GM10847 (cell line): ENCODE results near the gene C16orf96.

ENCODE experiments used
- POLR2A ChIP-seq: IDR thresholded peaks from 2 replicates; pipeline ENCODE4 v1.6.1; 2011; ENCODE audit not compliant: insufficient read length; ENCODE audit errors: extremely low read depth

Gene C16orf96

DNA sequence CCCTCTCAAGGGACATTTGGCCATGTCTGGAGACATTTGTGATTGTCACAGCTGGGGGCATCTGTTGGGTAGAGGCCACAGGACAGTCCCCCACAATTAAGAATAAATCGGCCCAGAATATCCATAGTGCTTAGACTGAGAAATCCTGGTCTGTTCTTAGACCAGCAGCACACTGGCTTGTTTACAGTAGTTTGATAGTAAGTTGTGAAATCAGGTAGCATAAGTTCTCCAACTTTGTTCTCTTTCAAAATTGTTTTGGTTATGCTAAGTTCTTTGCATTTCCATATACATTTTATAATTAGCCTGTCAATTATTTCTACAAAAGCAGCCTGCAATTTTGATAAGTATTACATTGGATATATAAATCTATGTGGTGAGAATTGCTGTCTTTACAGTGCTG is 75.3 kb downstream of the C16orf96 start:
- TF ChIP-seq POLR2A, result no peak

DNA sequence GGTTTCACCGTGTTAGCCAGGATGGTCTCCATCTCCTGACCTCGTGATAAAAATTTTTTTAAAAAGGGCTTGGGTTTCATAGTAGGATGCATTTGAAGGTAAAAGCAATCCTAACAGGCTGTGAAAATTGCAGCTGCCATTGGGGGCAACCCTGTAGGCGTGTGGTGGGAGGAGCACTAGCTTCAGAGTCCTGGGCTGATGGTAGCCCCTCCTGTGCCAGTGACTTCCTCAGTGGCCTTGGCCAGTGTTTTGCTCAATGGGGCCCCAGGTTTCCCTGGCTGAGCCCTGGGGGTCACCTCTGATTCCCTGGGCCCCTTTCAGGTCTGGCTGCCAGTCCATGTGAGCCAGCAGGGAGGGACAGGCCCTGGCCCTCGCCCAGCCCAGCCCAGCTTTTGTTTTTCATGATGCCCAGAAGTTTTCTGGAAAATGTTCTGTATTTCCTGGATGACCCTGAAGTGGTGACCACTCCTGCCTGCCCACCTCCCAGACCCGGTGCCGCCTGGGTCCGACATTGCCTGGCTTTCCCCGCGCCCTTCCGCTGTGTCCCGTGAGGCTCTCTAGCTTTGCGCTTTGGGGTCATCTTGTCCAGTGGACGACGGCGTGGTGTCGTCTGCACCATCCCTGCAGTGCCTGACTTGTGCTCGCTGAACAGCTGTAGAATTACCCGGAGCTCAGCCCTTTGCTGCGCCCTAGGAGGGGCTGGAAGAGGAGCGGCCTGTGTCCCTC is 77.9 kb downstream of the C16orf96 start:
- no peak for TF ChIP-seq POLR2A

DNA sequence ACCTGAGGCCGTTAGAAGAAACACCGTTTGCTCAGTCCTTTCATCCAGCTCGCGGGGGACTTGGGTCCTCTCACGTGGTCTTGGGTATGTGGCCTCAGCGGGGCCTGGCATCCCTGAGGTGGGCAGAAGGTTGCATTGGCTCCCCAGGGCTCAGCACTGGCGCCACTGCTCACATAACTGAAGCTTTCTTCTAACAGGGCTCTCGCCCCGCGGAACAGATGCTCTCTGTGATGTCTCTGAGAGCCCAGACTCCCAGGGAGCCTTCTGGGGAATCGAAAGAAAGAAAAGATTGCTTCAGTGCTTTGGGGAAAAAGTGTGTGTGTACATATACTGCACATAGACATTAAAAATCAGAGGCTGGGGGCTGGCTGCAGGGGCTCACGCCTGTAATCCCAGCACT is 78.6 kb downstream of the C16orf96 start:
- no peak for TF ChIP-seq POLR2A

DNA sequence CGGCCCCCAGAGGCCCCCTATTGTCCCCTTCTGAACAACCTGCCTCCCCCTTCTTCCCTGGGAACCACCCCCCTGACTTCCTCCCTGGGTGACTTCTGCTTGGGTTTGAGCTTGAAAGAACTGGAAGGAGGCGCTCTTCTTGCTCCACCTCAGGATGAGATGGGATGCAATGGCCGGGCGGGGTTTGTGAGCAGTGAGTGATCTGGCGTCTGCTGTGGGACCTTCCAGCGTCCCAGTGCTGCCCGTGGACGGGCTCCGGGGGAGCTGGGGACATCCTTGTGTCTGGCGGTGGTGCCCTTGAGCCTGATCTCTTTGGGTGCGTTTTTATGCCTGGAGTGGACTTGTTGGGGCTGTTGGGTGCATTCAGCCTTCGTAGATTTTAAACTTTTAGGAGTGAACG is 80.1 kb downstream of the C16orf96 start:
- TF ChIP-seq POLR2A, result no peak

DNA sequence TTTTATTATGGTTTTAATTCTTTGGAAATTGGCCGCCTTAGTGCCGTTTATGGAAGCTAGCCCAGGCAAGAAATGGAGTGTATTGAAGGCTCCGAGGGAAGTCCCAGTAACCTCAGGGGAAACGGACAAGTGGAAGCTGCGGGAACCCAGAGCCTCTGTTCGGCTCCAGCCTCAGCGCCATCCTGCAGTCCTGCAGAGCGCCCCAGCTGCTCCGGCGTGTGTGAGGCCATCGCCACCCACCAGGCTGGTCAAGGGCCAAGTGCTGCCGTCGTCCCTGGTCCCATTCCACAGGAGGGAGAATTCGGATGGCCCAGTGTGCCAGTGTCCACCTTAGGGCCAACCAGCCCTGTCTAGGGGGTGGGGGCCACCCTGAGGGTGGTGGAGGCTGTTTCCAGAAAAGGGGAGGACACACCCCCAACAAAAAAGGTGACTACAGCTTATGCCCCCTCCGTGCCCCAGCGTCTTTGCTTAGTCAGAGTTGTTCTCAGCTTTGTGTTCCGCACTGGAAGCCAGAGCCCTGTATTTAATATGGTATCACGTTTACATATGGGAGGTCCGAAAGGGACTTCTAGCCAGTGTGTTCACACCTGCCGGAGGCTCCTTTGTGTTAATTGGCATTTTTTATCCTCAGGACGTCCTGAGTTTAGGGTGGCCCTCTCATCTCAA is 81.5 kb downstream of the C16orf96 start:
- no peak for TF ChIP-seq POLR2A

DNA sequence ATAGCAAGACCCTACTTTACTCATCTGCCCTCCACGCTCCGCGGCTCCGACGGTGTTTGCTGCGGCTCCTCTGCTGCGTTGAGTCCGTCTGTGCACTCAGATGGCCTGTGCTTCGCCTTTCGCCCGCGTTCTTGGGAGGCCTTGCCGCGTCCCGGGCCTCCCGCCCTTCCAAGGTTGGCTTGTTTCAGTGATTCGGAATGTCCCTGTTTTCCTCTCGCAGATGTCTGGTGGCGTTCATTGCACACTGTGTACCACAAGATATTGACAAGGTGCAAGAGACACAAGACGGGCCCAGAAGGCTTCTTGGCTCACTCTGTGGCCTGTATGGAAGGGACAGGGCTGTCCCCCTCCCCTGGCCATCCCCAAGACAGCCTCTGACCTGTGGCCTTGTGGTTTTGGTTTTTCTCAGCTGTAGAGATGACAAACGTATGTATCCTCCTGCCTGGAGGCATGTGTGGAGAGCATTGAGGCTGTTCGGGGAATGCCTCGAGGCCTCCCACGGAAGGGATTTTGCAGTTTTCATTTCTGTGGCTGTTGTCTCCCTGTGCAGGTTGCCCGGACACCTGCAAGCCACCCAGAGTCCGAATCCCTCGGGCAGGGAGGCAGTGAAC is 83.9 kb downstream of the C16orf96 start:
- TF ChIP-seq POLR2A, result no peak

DNA sequence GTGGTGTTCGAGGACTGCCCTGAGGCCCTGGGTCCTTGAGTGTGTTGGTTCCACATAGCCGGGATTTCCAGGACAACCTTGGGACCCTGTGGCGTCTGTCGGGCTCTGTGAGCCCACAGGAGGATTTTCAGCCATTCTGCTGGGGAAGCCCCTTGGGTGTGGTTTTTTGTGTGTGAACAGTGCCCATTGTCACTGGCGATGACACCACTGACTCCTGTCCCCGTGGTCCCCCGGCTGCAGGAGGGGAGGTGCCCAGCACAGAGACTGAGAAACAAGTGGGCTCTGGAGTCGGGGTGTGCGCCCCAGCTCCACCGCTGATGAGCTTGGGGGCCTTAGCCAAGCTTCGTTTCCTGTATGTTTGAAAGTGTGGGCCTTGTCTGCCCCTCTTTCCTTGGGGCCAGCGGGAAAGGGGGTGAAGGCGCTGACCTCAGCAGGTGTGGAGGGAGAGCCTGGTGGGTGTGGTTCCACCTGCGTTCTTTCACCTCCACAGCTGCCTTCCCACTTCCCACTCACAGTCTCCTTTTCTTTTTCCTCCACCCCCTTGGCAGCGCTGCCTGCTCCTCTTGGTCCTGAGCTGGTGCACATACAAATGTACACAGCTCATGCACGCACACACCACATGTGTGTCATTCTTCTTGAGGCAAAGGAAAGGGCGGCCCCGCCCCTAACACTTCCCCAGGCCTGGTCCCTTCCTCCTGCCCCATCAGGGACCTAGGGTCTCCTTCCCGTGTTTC is 84.6 kb downstream of the C16orf96 start:
- no peak for TF ChIP-seq POLR2A

DNA sequence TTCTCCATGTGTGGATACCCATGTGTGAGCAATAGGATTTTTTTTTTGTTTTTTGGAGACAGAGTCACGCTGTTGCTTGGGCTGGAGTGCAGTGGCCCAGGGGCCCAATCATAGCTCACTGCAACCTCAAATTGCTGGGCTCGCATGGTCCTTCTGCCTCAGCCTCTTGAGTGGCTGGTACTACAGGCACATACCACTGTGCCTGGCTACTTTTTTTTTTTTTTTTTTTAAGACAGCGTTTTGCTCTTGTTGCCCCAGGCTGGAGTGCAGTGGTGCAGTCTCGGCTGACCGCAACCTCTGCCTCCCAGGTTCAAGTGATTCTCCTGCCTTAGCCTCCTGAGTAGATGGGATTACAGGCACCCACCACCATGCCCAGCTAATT is 85.2 kb downstream of the C16orf96 start:
- TF ChIP-seq POLR2A, result no peak

DNA sequence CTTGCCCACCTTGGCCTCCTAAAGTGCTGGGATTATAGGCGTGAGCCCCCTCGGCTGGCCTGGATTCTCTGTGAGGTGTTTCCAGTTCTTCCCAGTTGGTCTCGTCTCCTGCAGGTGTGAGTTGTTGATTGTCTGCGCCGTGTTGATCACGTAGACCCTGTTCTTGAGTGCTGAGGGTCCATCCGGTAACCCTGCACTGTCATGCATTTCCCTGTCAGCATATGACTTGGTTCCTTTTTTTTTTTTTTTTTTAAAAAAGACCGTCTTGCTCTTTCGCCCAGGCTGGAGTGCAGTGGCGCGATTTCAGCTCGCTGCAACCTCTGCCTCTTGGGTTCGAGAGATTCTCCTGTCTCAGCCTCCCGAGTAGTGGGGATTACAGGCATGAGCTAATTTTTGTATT is 85.8 kb downstream of the C16orf96 start:
- no peak for TF ChIP-seq POLR2A

DNA sequence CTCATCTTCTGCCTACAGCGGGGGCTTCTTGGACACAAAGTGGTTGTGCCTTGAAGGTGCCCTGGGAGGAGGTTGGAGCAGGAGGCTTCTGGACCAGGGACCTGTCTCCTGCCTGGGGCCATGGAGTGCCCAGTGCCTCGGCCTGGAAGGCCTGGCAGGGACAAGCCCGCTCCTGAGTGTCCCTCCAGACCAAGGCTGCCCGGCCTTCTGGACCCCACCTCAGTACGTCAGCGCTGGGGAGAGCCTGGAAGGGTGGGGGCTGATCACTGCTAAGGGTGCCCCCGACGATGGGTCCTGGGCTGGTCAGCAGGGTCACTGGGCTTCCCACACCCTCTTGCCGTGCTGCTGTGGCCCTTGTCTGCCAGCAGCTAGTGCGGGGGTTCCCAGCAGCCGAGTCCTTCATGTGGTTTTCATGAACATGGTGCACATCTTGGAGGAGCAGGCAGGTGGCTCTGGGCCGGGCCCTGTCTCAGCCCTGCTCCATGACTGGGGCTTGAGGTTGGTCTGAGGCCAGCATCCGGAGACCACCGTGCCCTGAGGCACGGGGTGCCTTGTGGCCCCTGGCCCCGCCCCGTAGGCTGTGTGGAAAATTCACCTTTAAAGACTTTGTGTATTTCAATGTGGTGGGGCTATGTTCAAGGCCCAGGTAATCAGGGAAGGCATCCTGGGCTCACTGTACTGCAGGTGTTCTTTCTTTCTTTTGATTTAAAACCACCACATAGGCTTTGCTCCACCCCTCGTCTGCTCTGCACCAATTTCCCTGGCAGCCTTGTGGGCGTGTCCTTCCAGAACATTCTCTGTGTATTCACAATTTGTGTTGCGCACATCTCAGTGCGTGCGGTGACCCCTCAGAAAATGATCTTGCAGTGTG is 90.9 kb downstream of the C16orf96 start:
- no peak for TF ChIP-seq POLR2A

DNA sequence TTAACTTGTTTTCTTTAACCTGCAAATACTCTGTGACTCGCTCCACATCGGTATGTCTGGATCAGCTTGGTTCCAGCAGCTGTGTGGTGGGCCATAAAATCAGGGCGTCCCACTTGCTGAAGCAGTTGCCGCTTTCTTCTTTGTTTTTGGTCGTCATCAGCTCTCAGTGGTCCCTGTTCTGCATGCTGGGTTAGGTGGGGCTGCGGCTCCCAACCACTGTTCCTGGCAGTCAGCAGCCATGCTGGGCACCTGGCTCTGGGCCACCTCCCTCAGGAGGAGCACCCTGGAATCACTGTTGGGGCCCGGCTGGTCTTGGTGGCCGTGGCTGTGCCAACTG is 91.5 kb downstream of the C16orf96 start:
- no peak for TF ChIP-seq POLR2A

DNA sequence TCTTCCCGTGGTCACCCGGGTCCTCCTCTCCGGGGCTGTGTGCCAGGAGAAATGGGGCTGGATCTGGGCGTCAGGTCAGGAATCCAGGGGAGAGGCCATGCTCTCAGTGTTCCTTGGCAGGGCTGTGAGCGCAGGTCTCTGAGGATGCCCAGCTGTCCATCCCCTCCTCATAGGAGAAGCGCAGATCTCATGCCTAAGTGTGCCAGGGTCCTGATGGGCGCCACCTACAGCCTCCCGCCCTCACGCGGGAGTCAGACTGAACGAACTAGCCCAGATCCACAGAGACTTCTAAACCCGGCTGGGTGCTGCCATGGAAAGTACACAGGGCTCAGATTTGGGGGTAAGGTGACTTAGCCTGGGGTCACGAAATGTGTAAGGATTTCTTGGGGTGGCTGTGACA is 92.8 kb downstream of the C16orf96 start:
- no peak for TF ChIP-seq POLR2A

DNA sequence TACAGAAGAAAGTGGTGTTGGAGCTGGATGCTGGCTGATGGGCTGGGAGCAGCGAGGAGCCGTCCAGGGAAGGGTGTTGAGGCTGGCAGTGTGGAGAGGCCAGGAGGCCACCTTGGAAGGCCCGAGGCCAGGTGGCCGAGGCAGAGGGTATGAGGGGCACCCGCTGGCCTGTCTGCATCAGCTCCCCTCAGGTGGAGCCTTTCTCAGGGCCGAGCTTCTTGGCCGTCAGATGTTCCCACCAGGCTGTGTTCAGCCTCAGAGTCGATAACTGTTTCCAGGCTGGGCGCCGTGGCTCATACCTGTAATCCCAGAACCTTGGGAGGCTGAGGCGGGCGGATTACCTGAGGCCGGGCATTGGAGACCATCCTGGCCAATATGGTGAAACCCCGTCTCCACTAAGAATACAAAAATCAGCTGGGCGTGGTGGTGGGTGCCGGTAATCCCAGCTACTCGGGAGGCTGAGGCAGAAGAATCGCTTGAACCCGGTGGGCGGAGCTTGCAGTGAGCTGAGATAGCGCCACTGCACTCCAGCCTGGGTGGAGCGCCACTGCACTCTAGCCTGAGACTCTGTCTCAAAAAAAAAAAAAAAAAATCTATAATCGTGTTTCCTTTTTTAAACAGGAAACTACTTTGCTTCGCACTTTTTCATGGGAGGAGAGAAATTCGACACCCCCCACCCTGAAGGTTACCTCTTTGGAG is 93.8 kb downstream of the C16orf96 start:
- TF ChIP-seq POLR2A, result no peak
